Activated CD8-positive, alpha-beta memory T cell treated with anti-CD3 and anti-CD28 coated beads, Interleukin-2, amount 50 U/mL, for 1 hour (primary cell): ENCODE data around the gene PNMT.

ENCODE experiments used
- DNase-seq: peaks from one replicate; pipeline ENCODE4 v3.0.0-alpha.2; 2020; ENCODE audit errors: extremely low read depth

The PNMT gene

DNA sequence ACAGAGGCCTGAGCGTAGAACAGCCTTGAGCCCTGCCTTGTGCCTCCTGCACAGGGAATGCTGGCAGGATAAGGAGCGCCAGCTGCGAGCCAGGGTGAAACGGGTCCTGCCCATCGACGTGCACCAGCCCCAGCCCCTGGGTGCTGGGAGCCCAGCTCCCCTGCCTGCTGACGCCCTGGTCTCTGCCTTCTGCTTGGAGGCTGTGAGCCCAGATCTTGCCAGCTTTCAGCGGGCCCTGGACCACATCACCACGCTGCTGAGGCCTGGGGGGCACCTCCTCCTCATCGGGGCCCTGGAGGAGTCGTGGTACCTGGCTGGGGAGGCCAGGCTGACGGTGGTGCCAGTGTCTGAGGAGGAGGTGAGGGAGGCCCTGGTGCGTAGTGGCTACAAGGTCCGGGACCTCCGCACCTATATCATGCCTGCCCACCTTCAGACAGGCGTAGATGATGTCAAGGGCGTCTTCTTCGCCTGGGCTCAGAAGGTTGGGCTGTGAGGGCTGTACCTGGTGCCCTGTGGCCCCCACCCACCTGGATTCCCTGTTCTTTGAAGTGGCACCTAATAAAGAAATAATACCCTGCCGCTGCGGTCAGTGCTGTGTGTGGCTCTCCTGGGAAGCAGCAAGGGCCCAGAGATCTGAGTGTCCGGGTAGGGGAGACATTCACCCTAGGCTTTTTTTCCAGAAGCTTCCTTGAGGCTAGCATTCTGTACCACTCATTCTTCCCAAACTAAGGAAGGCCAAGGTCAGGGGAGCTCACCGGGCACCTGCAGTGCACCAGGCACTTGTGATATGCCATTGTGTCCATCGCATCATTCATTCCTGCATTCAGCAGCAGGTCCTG lies 1.9 kb downstream of the PNMT start:
- no peak for DNase-seq

GRCh38 chr17:39670746-39671145 lies 2.5 kb downstream of the PNMT start:
- no peak for DNase-seq

- DNase-seq, result no peak
These were observed 3.6 kb downstream of the PNMT start for GRCh38 chr17:39671651-39672521.

GRCh38 chr17:39672522-39673334 lies 4.5 kb downstream of the PNMT start:
- DNase-seq, result no peak

DNA sequence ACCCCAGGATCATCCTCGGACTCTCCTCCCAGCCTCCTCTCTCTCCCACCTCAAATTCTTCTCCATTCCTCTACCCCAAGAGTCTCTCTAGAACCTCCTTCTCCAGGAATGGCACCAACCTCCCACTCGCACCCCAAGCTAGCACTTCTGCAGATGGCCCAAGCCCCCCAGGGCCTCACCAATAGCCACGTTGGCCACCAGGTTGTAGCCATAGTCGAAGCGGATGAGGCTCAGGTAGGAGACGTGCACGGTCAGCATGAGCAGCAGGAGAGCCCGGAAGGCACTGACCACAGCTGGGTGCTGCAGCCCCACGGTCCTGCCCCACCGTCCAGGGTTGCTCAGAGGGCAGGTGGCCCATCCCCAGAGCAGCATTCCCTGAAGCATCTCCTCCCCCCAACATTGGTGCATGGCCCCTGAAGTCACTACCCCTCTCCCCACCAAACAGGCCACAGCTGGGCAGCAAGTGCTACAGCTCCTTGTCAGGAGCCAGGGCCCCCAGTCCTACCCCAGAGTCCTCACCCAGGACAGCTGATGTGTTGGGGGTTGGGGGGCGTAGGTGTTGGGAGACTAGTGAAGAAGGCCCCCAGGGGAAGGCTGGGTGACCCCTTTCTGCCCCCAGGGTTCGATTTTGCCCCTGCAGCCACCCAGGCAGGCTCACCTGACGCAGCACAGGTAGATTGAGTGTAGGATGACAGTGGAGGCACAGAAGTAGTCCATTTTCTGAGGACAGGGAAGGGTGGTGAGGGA lies 5.3 kb downstream of the PNMT start:
- DNase-seq, result no peak

DNA sequence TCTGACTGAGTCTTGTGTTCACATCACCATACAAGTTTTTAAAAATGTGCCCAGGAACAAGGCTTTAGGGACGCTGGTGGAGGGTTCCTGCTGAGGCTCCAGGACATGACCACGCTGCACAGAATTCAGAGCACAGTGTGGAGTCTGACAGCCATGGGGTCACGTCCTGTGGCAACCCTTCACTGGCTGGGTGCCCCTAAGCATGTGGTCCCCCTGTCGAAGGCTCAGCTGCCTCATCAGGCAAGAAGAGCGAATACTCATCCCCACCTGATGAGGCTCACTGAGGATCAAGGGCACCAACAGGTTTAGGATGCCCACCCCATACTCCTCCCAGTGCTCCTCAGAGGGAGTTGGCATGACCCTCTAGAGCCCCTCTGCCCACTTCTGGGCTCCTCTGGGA lies 5.9 kb downstream of the PNMT start:
- no peak for DNase-seq

DNA sequence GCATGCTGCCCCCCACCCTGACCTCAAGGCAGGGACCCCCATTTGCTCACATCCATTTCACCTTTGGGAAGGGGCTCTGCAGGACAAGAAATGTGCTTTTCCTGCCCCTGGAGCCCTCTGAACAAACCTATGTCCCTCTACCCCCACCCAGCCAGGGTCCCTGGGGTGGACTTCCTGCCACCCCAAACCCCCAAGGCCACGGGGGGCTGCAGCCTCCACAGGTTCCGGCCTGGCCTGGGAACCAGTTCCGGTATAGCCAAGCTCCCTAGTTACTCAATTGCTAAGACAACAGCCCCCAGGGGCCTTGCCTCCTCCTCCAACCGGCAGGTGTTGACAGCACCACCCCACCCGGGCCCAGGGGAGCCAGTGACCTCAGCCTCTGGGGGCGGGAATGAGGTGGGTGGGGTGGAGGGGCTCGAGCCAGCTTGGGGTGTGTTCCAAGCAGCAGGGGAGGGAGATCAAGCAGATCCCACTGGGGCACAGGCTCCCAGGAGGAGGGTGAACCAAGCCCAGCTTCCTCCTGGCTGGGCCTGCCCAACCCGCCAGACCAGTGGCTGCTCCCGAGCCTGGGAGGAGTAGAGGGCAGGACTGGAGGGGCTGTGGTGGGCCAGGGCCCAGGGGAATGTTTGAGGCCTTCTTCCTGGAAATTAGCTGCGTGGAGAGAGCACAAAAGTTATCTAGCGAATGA lies 6.6 kb downstream of the PNMT start:
- no peak for DNase-seq

- no peak for DNase-seq
These were observed 7.3 kb downstream of the PNMT start for GRCh38 chr17:39675390-39676082.

GRCh38 chr17:39676198-39676819 lies 8.1 kb downstream of the PNMT start:
- DNase-seq, result peak; percentile 13

GRCh38 chr17:39677072-39677471 lies 8.8 kb downstream of the PNMT start:
- DNase-seq, result no peak

DNA sequence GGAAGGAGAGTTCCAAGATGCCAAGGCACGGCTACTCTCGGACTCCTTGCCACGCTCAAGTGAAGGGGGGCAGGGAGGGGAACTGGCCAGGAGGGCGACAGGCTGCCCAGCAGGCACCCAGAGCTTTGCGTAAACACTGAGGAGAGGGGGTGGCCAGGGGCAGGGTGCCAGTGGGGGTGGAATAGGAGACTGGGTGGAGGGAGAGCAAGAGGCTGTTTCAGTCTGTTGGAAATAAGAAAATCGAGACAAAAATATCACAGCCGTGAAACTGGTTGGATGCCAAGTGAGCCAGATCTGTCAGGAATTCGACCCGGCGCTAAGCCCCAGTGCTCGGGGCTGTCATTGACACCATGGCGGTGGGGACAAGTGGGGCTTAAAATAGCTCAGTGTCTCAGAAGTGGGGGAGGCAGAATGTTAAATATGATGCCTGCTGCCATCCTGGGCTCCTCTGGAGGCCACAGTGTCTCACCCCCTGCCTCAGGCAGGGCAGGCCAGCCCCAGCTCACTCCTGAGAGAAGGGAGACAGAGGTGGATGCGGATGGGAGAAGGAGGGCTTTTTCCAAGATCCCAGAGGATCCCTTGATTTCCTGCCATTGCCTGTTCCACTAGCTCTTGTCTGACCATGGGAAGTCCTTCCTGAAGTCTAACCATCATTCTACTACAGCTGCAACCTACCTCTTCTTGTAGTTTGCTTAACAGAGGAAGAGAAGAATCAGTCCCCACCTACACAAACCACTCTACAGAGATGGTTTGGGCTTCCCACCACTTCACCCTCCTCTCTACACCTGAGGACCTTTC lies 9.5 kb downstream of the PNMT start:
- no peak for DNase-seq

- no peak for DNase-seq
These were observed 10.3 kb downstream of the PNMT start for GRCh38 chr17:39678340-39679116.

GRCh38 chr17:39679521-39680192 lies 11.4 kb downstream of the PNMT start:
- no peak for DNase-seq

DNA sequence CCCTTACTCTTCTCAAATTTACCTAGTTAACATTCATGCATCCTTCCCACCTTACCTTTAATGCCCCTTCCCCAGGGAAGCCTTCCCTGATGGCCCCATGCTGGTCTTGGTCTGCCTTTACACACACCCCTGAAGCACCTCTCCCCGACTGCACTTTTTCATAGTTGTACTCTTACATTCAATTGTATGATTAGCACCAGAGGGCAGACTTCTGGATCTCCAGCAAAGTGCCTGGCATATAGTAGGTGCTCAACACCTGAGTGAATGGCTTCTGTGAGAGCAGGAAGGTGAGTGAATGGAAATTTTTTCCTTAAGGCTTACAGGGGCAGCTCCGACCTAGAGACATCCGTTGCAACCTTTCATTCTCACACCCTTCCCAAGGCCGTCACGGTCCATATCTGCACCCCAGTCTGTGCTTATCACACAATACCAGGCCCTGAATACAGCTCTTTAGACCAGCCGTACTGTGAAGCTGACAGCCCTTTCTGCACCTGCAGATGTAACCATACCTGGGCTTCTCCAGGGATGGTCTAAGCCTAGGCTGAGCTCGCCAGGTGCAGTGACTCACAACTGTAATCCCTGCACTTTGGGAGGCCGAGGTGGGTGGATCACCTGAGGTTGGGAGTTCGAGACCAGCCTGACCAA lies 15.2 kb downstream of the PNMT start:
- no peak for DNase-seq

GRCh38 chr17:39684369-39685192 lies 16.3 kb downstream of the PNMT start:
- no peak for DNase-seq

DNA sequence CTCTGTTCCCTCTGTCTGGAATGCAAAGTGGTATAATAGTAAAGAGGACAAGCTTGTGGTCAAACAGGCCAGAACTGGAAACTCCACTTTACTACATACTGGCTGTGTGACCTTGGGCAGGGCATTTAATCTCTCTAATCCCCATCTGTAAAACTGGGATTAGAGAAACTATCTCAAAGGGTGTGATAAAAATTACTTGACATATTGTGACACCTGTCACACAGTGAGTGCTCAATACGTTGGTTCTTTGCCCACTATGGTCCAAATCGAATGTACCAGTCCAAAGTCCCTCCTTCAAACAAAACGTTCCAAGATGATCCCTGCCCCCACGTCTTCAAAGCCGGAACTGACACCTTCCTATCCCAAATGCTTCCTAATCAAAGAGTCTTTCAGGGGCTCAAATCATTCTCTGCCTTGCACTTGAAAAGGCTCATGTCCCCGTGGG lies 18.9 kb downstream of the PNMT start:
- no peak for DNase-seq
